T-helper 9 cell (primary cell): ENCODE results near the gene ADAMTS6.
"Not testable (repeated sequence)": the region's sequence is repeated elsewhere in the genome, so short reads cannot be mapped to it uniquely, and the experiment has no call there.

Experiments used
- DNase-seq: peaks from one replicate; pipeline ENCODE4 v3.0.0-alpha.2; 2020

ADAMTS6 gene

GRCh38 chr5:65359981-65360380, 121.7 kb downstream of the ADAMTS6 start:
- DNase-seq: no peak

GRCh38 chr5:65359569-65359968, 122.2 kb downstream of the ADAMTS6 start:
- DNase-seq: no peak

- DNase-seq: no peak
Observed at GRCh38 chr5:65356274-65356673, 125.4 kb downstream of the ADAMTS6 start.

GRCh38 chr5:65355301-65355700, 126.4 kb downstream of the ADAMTS6 start:
- no peak for DNase-seq

GRCh38 chr5:65341835-65342234, 139.9 kb downstream of the ADAMTS6 start:
- no peak for DNase-seq

GRCh38 chr5:65338606-65339151, 143.0 kb downstream of the ADAMTS6 start:
- DNase-seq: no peak

- no peak for DNase-seq
Observed at GRCh38 chr5:65334077-65334476, 147.6 kb downstream of the ADAMTS6 start.

- no peak for DNase-seq
Observed at GRCh38 chr5:65332591-65332990, 149.1 kb downstream of the ADAMTS6 start.

- no peak for DNase-seq
Observed at GRCh38 chr5:65329266-65329665, 152.5 kb downstream of the ADAMTS6 start.

GRCh38 chr5:65327582-65327981, 154.1 kb downstream of the ADAMTS6 start:
- no peak for DNase-seq

GRCh38 chr5:65326922-65327321, 154.8 kb downstream of the ADAMTS6 start:
- no peak for DNase-seq

GRCh38 chr5:65324226-65324625, 157.5 kb downstream of the ADAMTS6 start:
- DNase-seq: no peak

- not testable (repeated sequence) for DNase-seq
Observed at GRCh38 chr5:65320704-65321103, 161.0 kb downstream of the ADAMTS6 start.

- no peak for DNase-seq
Observed at GRCh38 chr5:65320250-65320649, 161.5 kb downstream of the ADAMTS6 start.

GRCh38 chr5:65307931-65308330, 173.8 kb downstream of the ADAMTS6 start:
- no peak for DNase-seq

- DNase-seq: no peak
Observed at GRCh38 chr5:65307088-65307487, 174.6 kb downstream of the ADAMTS6 start.

GRCh38 chr5:65305913-65306312, 175.8 kb downstream of the ADAMTS6 start:
- DNase-seq: no peak

GRCh38 chr5:65299861-65300260, 181.9 kb downstream of the ADAMTS6 start:
- no peak for DNase-seq

GRCh38 chr5:65296067-65296466, 185.7 kb downstream of the ADAMTS6 start:
- DNase-seq: no peak

GRCh38 chr5:65292196-65292595, 189.5 kb downstream of the ADAMTS6 start:
- DNase-seq: no peak

GRCh38 chr5:65290677-65291076, 191.0 kb downstream of the ADAMTS6 start:
- no peak for DNase-seq

GRCh38 chr5:65288657-65289056, 193.1 kb downstream of the ADAMTS6 start:
- no peak for DNase-seq

- no peak for DNase-seq
Observed at GRCh38 chr5:65279603-65280002, 202.1 kb downstream of the ADAMTS6 start.

- DNase-seq: no peak
Observed at GRCh38 chr5:65276178-65276890, 205.4 kb downstream of the ADAMTS6 start.

- no peak for DNase-seq
Observed at GRCh38 chr5:65271906-65272305, 209.8 kb downstream of the ADAMTS6 start.
